Esophagus squamous epithelium (tissue), 5 donors: ENCODE data around the gene POLD4. TPM values are rescaled to one million over a fixed set of nuclear protein-coding genes. Genes with fewer than 3 reads are reported as not detected.
A peak's percentile ranks its signal among the peaks of the same experiment; 100 is the strongest.

Source experiments
- DNase-seq: peaks from one replicate; lab custom pipeline; 2025; lab: John Stamatoyannopoulos, UW
- H3K27ac ChIP-seq, 4 donors: fragments of 200-600 bp; sonication (generic); one replicate each; pipeline ENCODE4 v1.5.1; 2016 to 2019; ENCODE audit warnings: mild to moderate bottlenecking in 1 of 4
- H3K27me3 ChIP-seq, 4 donors: fragments of 200-600 bp; sonication (generic); 1 replicate in 3 of 4; 2 replicates in 1 of 4; pipeline versions ENCODE4 v1.5.1 to v1.6.0; 2017 to 2021; ENCODE audit warnings: antibody characterized with exemption in 1 of 4
- H3K36me3 ChIP-seq, 3 donors: fragments of 200-600 bp; sonication (generic); one replicate each; pipeline ENCODE4 v1.5.1; 2016 to 2019
- H3K4me1 ChIP-seq, 3 donors: fragments of 200-600 bp; sonication (generic); one replicate each; pipeline ENCODE4 v1.5.1; 2017 to 2019
- H3K4me3 ChIP-seq, 4 donors: fragments of 200-600 bp; sonication (generic); 1 replicate in 3 of 4; 2 replicates in 1 of 4; pipeline ENCODE4 v1.5.1; 2016 to 2019; ENCODE audit warnings: mild to moderate bottlenecking in 2 of 4, moderate library complexity in 1 of 4
- H3K9me3 ChIP-seq, 3 donors: fragments of 200-600 bp; sonication (generic); one replicate each; pipeline ENCODE4 v1.5.1; 2016 to 2019
- CTCF ChIP-seq, 6 experiments: fragments of 450-650 bp in 4 of 6; fragments of 200-600 bp in 2 of 6; sonication (generic) in 2 of 6; IDR thresholded peaks; one replicate each; pipeline ENCODE4 v1.5.1; 2016 to 2019; ENCODE audit warnings: antibody characterized with exemption in 6 of 6, mild to moderate bottlenecking in 4 of 6, moderate library complexity in 4 of 6
- POLR2A ChIP-seq, 4 donors: fragments of 450-650 bp; IDR thresholded peaks; one replicate each; pipeline ENCODE4 v1.6.1; 2017; ENCODE audit warnings: antibody characterized with exemption in 4 of 4, mild to moderate bottlenecking in 4 of 4, moderate library complexity in 3 of 4
- WGBS, 2 donors: methylation state at CpG; one replicate each; pipeline ENCODE4 v1.1.5; 2018; 5-methylcytosine and 5-hydroxymethylcytosine counted together
- intact Hi-C: fragments of 100-400 bp; cut with DNase I; formaldehyde crosslinking; loops from one replicate; pipeline ENCODE4 v1.15.0; 2022
- total RNA-seq, 4 donors: library from RNA; depleted of rRNA; stranded (reverse); fragments of >200 nt; gene quantifications; one replicate each; pipeline ENCODE4 v1.1.0, GENCODE V29; 2016
- donor health status: DM: yes; HTN: yes; CAD: no.

The POLD4 gene
- total RNA-seq, 4 donors from 2014 or later = 62.6 to 113 (median 74.7) TPM

GRCh38 chr11:67357831-67358670 lies 4.7 kb upstream of the POLD4 start:
- TF ChIP-seq CTCF (IDR thresholded peaks at IDR 0.05) (no peak), POLR2A (IDR thresholded peaks at IDR 0.05) (no peak)
- WGBS, 2 donors = 78 to 89% methylated on average over 9 to 12 of the region's 12 CpGs
- Histone ChIP-seq H3K9me3 (no peaks in the 10 kb centered on the region), H3K27me3 (no peaks in the 10 kb centered on the region), H3K4me1 (peaks cover 37 to 55% (median 43%) of the 10 kb centered on the region in 3 donors), H3K4me3 (no peak overlapping the region), H3K27ac (peak overlapping the region in 2 of 4 donors; percentile 99 to 100), H3K36me3 (no peaks in the 10 kb centered on the region)
- no peak for DNase-seq
- intact Hi-C loops = no loop called here

- no peaks in the 10 kb centered on the region for H3K9me3 ChIP-seq
- no peak for TF ChIP-seq POLR2A (IDR thresholded peaks at IDR 0.05)
- peak; percentile 86 to 97 (median 96) for TF ChIP-seq CTCF (IDR thresholded peaks at IDR 0.05)
- intact Hi-C loops = no loop called here
- no peaks in the 10 kb centered on the region for H3K27me3 ChIP-seq
- peak overlapping the region; percentile 97 to 100 (median 100) for H3K27ac ChIP-seq
- no peaks in the 10 kb centered on the region for H3K36me3 ChIP-seq
- no peak overlapping the region for H3K4me3 ChIP-seq
- 10 to 23% methylated on average over 1 to 3 of the region's 3 CpGs for WGBS, 2 donors
- H3K4me1 ChIP-seq = peaks cover 44 to 62% (median 49%) of the 10 kb centered on the region in 3 donors
- no peak for DNase-seq
Observed at GRCh38 chr11:67356864-67357561, 3.7 kb upstream of the POLD4 start.

- H3K27ac ChIP-seq = peak overlapping the region; percentile 97 to 100 (median 100)
- H3K9me3 ChIP-seq = no peaks in the 10 kb centered on the region
- DNase-seq = no peak
- TF ChIP-seq POLR2A (IDR thresholded peaks at IDR 0.05) (no peak), CTCF (IDR thresholded peaks at IDR 0.05) (no peak)
- H3K4me3 ChIP-seq = no peak overlapping the region
- WGBS, 2 donors = 36 to 56% methylated on average over 4 of the region's 4 CpGs
- intact Hi-C loops = no loop called here
- H3K4me1 ChIP-seq = peaks cover 49 to 64% (median 55%) of the 10 kb centered on the region in 3 donors
- no peaks in the 10 kb centered on the region for H3K36me3 ChIP-seq
- no peaks in the 10 kb centered on the region for H3K27me3 ChIP-seq
Observed at GRCh38 chr11:67356387-67356863, 3.1 kb upstream of the POLD4 start.

GRCh38 chr11:67355794-67356386 lies 2.5 kb upstream of the POLD4 start:
- peak overlapping the region; percentile 97 to 100 (median 100) for H3K27ac ChIP-seq
- intact Hi-C loops = no loop called here
- no peaks in the 10 kb centered on the region for H3K9me3 ChIP-seq
- H3K36me3 ChIP-seq = no peaks in the 10 kb centered on the region
- 47 to 56% methylated on average over 1 to 3 of the region's 4 CpGs for WGBS, 2 donors
- no peak overlapping the region for H3K4me3 ChIP-seq
- TF ChIP-seq POLR2A (IDR thresholded peaks at IDR 0.05) = no peak
- no peak for TF ChIP-seq CTCF (IDR thresholded peaks at IDR 0.05)
- no peak for DNase-seq
- H3K27me3 ChIP-seq = no peaks in the 10 kb centered on the region
- H3K4me1 ChIP-seq = peaks cover 55 to 69% (median 61%) of the 10 kb centered on the region in 3 donors
